RPMI8226 (cell line): ENCODE results near the gene RARA.
A peak's percentile ranks its signal among the peaks of the same experiment; 100 is the strongest.

Experiments
- DNase-seq: peaks from one replicate; pipeline ENCODE4 v3.0.0-alpha.2; 2015

The RARA gene

GRCh38 chr17:40329839-40330794 lies 21.1 kb downstream of the RARA start:
- peak; percentile 32 for DNase-seq

GRCh38 chr17:40330850-40331470 lies 22.0 kb downstream of the RARA start:
- DNase-seq: no peak

- no peak for DNase-seq
These were observed 23.0 kb downstream of the RARA start for GRCh38 chr17:40331743-40332641.

- DNase-seq: no peak
These were observed 24.9 kb downstream of the RARA start for GRCh38 chr17:40333781-40334448.

DNA sequence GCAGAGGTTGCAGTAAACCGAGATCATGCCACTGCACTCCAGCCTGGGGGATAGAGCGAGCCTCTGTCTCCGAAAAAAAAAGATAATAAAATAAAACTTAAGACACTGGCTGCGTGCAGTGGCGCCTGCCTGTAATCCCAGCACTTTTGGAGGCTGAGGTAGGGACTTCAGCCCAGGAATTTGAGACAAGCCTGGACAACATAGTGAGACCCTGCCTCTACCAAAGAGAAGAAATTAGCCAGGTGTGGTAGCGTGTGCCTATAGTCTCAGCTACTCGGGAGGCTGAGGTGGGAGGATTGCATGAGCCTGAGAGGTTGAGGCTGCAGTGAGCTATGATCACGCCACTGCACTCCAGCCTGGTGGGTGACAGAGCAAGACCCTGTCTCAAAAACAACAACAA lies 26.6 kb downstream of the RARA start:
- no peak for DNase-seq

DNA sequence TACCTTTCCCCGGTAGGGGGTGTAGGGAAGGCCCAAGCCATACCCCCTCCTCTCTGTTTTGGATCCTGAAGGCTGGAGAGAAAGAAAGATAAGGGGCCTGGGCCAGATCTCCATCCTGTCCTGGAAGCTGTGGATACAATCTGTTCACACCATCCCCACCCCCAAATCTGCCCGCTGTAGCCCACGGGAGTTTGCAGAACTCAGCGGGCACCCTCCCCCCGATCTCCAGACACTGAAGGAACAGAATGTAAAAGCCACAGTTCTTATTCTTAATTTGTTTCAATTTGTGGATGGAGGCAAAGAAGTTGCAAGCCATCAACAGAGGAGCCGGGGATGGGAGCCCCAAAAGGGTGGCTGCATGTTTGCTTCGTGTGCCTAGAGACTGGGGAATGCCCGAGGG lies 28.4 kb downstream of the RARA start:
- DNase-seq: no peak

DNA sequence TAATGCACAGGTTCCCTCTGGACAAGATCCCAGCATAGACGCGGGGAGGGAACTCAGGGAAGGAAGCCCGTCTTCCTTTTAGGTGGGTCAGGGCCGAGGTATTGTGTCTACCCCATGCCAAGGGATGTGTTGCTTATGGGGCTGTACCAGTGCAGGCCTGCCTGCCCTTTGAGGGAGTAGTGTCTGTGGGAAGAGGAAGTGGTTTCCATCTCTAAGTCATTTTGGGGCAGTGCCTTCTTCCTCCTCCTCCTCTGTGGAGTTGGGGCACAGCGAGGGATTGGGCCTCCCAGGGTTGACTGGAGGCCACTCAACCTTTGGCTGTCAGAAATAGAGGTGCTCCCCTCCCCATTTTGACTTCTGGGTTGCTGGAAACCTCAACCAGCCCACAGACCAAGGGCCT lies 29.1 kb downstream of the RARA start:
- DNase-seq: no peak

DNA sequence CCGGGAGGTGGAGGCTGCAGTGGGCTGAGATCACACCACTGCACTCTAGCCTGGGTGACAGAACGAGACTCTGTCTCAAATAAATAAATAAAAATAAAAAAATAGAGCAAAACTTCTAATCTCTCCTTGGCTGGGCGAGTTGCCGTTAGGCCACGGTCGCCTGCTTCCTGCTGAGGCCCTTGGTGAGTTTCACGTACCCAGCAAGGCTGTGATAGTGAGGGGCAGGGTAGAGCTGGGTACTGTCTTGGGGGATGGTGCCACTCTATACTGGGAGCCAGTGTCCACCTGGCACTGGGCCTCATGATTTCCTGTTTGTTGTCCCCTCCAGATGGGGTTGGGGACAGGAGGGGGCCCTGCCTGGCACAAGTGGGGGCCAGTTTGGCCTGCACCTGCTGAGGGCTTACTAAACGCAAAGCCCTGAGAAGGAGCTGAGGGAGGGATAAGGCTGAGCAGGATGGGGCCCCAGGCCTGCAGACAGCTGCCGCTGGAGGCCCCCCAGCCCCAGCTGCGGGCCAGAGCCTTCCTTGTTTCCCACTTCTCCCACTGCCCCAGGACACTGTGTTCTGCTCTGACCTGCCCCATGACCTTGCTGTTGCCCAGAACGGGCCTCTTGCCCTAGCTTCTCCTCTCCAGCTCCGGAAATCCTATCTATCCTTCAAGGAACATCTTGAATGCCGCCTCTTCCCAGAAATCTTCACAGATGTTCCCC lies 30.1 kb downstream of the RARA start:
- DNase-seq: no peak

DNA sequence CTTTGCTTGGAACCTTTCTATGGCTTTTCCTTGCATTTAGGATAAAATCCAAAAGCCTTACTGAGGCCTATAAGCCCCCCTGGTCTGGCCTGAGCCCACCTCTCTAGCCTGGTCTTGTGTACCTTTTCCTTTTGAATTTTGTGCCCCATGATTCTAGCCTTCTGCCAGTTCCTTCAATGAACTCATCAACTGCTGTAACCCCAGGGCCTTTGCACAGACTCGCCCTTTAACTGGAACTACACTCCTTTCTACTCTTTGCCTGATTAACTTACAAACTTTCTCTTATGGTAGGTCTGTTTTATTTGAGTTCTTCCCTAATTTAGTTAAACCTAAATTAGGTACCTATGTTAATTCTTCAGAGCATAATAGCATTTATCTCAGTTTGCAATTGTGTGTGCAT lies 31.3 kb downstream of the RARA start:
- no peak for DNase-seq

DNA sequence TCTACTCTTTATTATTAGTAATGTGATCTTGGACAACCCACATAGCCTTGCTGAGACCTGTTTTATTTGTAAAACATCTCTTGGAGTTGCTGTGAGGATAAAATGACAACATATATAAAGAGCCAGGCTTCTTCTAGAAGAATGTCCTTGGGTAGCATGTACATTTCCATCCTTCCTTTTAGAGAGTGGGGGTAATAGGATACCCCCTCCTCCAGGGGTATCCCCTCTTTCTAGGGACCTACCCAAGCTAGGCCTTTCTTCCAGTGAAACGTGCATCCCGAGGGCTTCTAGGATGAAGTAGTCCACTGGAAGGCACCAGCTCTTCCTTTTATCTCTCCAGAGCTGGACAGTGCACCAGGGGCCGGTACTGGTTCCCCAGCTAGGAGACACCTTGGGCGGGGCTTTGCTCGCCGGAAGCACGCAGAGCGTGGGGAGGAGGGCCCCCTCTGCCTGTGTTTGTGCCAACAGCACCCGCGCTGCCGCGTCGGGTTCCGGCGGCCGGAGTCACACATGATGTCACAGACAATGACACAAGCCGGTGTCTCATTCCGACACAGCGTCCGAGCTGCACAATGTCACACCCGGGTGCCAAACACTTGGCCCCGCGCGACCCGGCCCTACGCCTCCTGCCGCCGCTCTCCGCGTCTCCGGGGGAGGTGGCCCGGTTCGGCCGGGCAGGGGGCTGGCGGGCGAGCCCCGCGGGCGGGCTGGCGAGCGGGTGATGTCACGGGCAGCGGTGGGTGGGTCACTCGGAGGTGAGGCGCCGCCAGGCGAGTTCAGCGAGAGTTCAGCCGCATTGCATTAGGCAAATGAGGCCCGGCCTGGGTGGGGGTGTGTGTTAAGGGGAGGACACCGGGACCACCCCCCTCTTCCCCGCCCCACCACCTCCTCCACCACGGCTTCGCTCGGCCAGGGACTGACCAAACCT lies 32.2 kb downstream of the RARA start:
- DNase-seq: no peak

GRCh38 chr17:40341808-40342503 lies 33.0 kb downstream of the RARA start:
- DNase-seq: no peak

DNA sequence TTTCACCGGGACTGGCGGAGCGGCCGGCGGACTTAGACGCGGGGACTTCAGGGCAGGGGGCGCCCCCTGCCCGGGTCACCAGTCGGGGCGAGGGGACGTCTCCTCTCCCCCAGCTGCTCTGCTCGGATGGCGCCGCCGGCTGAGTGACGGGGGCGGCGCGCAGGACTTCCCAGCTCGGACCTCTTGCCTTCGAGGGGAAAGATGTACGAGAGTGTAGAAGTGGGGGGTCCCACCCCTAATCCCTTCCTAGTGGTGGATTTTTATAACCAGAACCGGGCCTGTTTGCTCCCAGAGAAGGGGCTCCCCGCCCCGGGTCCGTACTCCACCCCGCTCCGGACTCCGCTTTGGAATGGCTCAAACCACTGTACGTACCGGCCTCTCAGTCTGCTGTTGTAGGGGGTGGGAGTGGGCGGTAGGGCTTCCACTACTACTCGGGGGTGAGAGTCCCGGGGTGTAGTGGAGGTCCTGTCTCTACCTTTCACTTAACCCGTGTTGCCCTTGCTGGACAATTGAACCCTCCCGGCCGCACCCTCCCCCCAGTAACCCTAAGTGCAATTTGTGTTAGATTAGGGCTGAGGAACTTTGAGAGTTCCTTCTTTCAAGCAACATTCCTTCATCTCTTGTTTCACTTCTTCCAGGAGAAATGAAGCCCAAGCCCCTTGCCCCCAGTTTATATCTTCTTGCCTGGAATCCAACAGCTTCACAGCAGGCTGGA lies 33.7 kb downstream of the RARA start:
- no peak for DNase-seq

GRCh38 chr17:40343219-40344119 lies 34.5 kb downstream of the RARA start:
- no peak for DNase-seq

DNA sequence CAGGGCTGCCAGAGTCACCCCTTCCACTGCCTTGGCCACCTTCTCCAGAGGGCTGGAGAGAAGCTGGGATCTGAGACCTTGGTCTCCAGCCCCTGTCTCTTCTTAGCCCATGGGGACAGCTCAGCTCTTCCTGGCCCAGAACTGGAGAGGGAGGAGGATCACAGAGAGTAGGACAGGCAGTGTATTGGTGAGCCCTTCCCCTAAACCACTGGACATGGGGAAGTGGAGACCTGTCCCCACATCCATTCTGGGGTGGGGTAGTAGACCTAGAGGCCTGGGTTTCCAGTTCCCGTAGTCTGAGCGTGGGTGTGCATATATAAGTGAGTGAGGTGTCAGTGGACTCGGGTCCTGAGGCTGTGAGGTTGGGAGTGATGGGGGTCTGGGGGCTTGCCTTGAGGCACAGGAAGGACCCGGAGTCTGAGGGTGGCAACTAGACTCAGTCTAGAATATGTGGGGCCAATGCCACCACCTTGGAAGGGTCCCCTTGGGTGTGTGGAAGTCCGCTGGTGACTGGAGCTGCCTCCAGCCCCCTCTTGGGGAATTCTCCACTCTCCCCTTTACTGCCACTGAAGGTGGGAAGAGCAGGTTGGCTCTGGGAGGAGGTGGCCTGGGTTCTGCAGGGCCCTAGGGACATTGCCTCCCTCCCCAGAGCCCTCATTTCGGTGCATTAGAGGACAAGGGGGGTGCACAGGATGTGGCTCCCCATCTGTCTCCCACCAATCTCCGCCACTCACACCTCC lies 35.6 kb downstream of the RARA start:
- DNase-seq: no peak

- no peak for DNase-seq
These were observed 36.4 kb downstream of the RARA start for GRCh38 chr17:40345161-40345993.

DNA sequence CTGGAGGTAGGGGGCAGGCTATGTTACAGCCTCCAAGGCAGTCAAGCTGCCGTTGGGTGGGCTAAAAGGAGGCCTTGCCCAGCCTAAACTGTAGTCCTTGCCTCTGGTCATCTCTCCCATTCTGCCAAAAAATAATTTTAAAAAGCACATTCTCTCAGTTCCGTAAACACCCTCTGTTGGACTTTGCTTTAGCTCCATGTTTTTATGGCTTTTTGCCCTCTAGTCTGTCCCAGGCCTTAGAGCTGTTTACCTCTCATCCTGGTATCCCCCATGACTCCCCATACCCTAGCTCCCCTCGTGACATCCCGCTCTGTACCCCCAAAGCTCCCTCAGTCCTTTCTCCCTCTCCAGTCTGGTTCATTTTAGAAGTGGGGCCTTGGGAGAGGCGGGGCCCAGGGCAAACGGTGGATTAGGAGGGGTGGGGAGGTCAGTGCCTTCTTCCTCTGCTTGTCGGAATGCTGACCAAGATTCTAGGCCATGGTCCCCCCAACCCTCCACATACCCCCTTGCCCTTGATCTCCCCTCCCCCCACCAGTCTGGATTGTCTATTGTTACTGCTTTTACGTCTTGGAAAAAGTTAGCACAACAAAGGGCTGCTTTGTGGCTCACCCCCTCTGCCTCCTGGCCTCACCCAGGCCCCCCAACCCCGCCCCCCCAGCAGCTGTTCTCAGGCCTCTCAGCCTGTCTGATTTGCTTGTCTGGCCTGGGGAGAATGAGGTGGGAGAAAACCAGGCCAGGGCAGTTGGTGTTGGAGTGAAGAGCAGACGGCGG lies 37.2 kb downstream of the RARA start:
- no peak for DNase-seq
